ENCODE results near the gene OR5K1.

The OR5K1 gene

GRCh38 chr3:98462901-98463300 is at the start of gene OR5K1:
Gene OR5K1, plus strand, starts transcription at chr3:98463201. Its CDS starts 6,376 bp downstream, at chr3:98469577.
- no peak for DNase-seq

GRCh38 chr3:98432575-98432974 is 30.4 kb upstream of the OR5K1 start:
- no peak for DNase-seq

GRCh38 chr3:98433764-98434163 is 29.2 kb upstream of the OR5K1 start:
- DNase-seq = no peak

GRCh38 chr3:98434412-98434811 is 28.6 kb upstream of the OR5K1 start:
- no peak for DNase-seq

- DNase-seq = no peak
Observed at GRCh38 chr3:98440283-98440682, 22.7 kb upstream of the OR5K1 start.

- DNase-seq = no peak
Observed at GRCh38 chr3:98445949-98446406, 17.0 kb upstream of the OR5K1 start.

- no peak for DNase-seq
Observed at GRCh38 chr3:98449606-98450193, 13.3 kb upstream of the OR5K1 start.

- no peak for DNase-seq
Observed at GRCh38 chr3:98450372-98450771, 12.6 kb upstream of the OR5K1 start.

GRCh38 chr3:98453827-98454226 is 9.2 kb upstream of the OR5K1 start:
- no peak for DNase-seq

GRCh38 chr3:98454929-98455328 is 8.1 kb upstream of the OR5K1 start:
- DNase-seq = no peak

GRCh38 chr3:98457543-98457942 is 5.5 kb upstream of the OR5K1 start:
- DNase-seq = no peak

GRCh38 chr3:98460220-98460619 is 2.8 kb upstream of the OR5K1 start:
- no peak for DNase-seq

GRCh38 chr3:98482717-98483482 is 19.9 kb downstream of the OR5K1 start:
- DNase-seq = no peak

- DNase-seq = no peak
Observed at GRCh38 chr3:98483626-98484025, 20.6 kb downstream of the OR5K1 start.

GRCh38 chr3:98497381-98497780 is 34.4 kb downstream of the OR5K1 start, which contains the start of gene OR5K2:
Gene OR5K2, plus strand, starts transcription at chr3:98497681. Its CDS starts 0 bp downstream, at chr3:98497681.
- DNase-seq = no peak

- peak; percentile 98 for DNase-seq
Observed at GRCh38 chr3:98500019-98500418, 37.0 kb downstream of the OR5K1 start.

GRCh38 chr3:98501270-98501669 is 38.3 kb downstream of the OR5K1 start:
- no peak for DNase-seq

GRCh38 chr3:98501863-98502576 is 39.0 kb downstream of the OR5K1 start:
- no peak for DNase-seq

GRCh38 chr3:98504539-98504938 is 41.5 kb downstream of the OR5K1 start:
- DNase-seq = no peak

GRCh38 chr3:98508582-98508981 is 45.6 kb downstream of the OR5K1 start:
- no peak for DNase-seq

GRCh38 chr3:98512576-98512975 is 49.6 kb downstream of the OR5K1 start:
- DNase-seq = no peak

GRCh38 chr3:98513091-98513511 is 50.1 kb downstream of the OR5K1 start:
- DNase-seq = no peak

GRCh38 chr3:98513736-98514135 is 50.7 kb downstream of the OR5K1 start:
- no peak for DNase-seq

GRCh38 chr3:98514948-98515347 is 51.9 kb downstream of the OR5K1 start:
- no peak for DNase-seq

Data from SHP77 treated with DMSO at 0.1 percent for 48 hours (cell line).